HepG2 (cell line): ENCODE data around the gene TMEM186. TPM values are rescaled to one million over a fixed set of nuclear protein-coding genes. Genes with fewer than 3 reads are reported as not detected.
A peak's percentile ranks its signal among the peaks of the same experiment; 100 is the strongest.

Source experiments
- ATF1 ChIP-seq: IDR thresholded peaks from 2 replicates; pipeline ENCODE4 v1.6.1; 2016; ENCODE audit warnings: mild to moderate bottlenecking, control low read depth
- MTA3 ChIP-seq: sonication (generic); formaldehyde crosslinking; IDR thresholded peaks from 2 replicates; pipeline ENCODE4 v1.4.0; 2020; ENCODE audit warnings: missing genetic modification reagents
- NFYB ChIP-seq: sonication (generic); formaldehyde crosslinking; IDR thresholded peaks from 2 replicates; pipeline ENCODE4 v1.4.0; 2020; ENCODE audit warnings: missing genetic modification reagents
- NR2F2 ChIP-seq: IDR thresholded peaks from 2 replicates; pipeline ENCODE4 v1.6.1; 2012; ENCODE audit warnings: low read depth, inconsistent platforms, borderline replicate concordance
- TBP ChIP-seq: sonication (generic); formaldehyde crosslinking; IDR thresholded peaks from 2 replicates; pipeline ENCODE4 v1.5.0; 2020; ENCODE audit warnings: missing genetic modification reagents
- ZBTB7A ChIP-seq: sonication (generic); formaldehyde crosslinking; IDR thresholded peaks from 2 replicates; pipeline ENCODE4 v1.8.0; 2022; ENCODE audit warnings: mild to moderate bottlenecking, missing genetic modification reagents
- ZFP62 ChIP-seq: sonication (generic); formaldehyde crosslinking; IDR thresholded peaks from 2 replicates; pipeline ENCODE4 v1.4.0; 2020; ENCODE audit warnings: missing genetic modification reagents
- ZNF253 ChIP-seq: sonication (generic); formaldehyde crosslinking; IDR thresholded peaks from 2 replicates; pipeline ENCODE4 v1.8.0; 2022; ENCODE audit warnings: mild to moderate bottlenecking, missing genetic modification reagents, borderline replicate concordance
- ZNF274 ChIP-seq: sonication (generic); formaldehyde crosslinking; IDR thresholded peaks from 2 replicates; pipeline ENCODE4 v1.5.1; 2020; ENCODE audit warnings: mild to moderate bottlenecking, missing genetic modification reagents
- ZNF331 ChIP-seq: sonication (generic); formaldehyde crosslinking; IDR thresholded peaks from 2 replicates; pipeline ENCODE4 v1.4.0; 2020; ENCODE audit warnings: missing genetic modification reagents
- ZNF354B ChIP-seq: sonication (generic); formaldehyde crosslinking; IDR thresholded peaks from 2 replicates; pipeline ENCODE4 v1.8.0; 2022; ENCODE audit warnings: mild to moderate bottlenecking, missing genetic modification reagents
- ZNF615 ChIP-seq: sonication (generic); formaldehyde crosslinking; IDR thresholded peaks from 2 replicates; pipeline ENCODE4 v1.5.0; 2020; ENCODE audit warnings: mild to moderate bottlenecking, missing genetic modification reagents, borderline replicate concordance
- polyA plus RNA-seq, 8 experiments: library from polyadenylated mRNA; depleted of rRNA in 3 of 8; stranded (reverse) in 7 of 8; unstranded in 1 of 8; fragments of >200 nt; fragmentation: Illumina TruSeq in 4 of 8; extraction: Trizol in 4 of 8; gene quantifications; 2 replicates each; pipeline versions ENCODE4 v1.2.1 to v1.2.3, GENCODE V29; 2011 to 2016; ENCODE audit warnings: low read depth in 4 of 8, missing spikeins in 1 of 8, mixed read lengths in 1 of 8; ENCODE audit not compliant: insufficient read depth in 1 of 8
- total RNA-seq, 5 experiments: library from RNA; depleted of rRNA; stranded (reverse); fragments of >200 nt; fragmentation: Illumina TruSeq; extraction: Trizol; gene quantifications; 2 replicates each; pipeline ENCODE4 v1.2.3, GENCODE V29; 2016; ENCODE audit warnings: low read depth in 1 of 5
- TF ChIP-seq, protein P1 (sequence below): sonication (generic); formaldehyde crosslinking; IDR thresholded peaks from 2 replicates; pipeline ENCODE4 v1.8.1; 2023; ENCODE audit warnings: missing genetic modification reagents, inconsistent platforms, borderline replicate concordance
- TF ChIP-seq, protein P2 (sequence below): sonication (generic); formaldehyde crosslinking; IDR thresholded peaks from 2 replicates; pipeline ENCODE4 v1.8.1; 2023; ENCODE audit warnings: mild to moderate bottlenecking, moderate library complexity, missing genetic modification reagents
- TF ChIP-seq, protein P3 (sequence below): sonication (generic); formaldehyde crosslinking; IDR thresholded peaks from 2 replicates; pipeline ENCODE4 v1.4.0; 2020; ENCODE audit warnings: mild to moderate bottlenecking, missing genetic modification reagents, borderline replicate concordance
- TF ChIP-seq, protein P4 (sequence below): sonication (generic); formaldehyde crosslinking; IDR thresholded peaks from 2 replicates; pipeline ENCODE4 v1.4.0; 2020; ENCODE audit warnings: missing genetic modification reagents
- TF ChIP-seq, protein P5 (sequence below): sonication (generic); formaldehyde crosslinking; IDR thresholded peaks from 2 replicates; pipeline ENCODE4 v1.4.0; 2020; ENCODE audit warnings: missing genetic modification reagents; ENCODE audit errors: not compliant biosample characterization

TMEM186 gene
- total and polyA plus RNA-seq, 2 of the 13 experiments (the other 11 are each of a cell fraction or from before 2014, with no cell fraction given): 16.2 to 19.3 TPM

DNA sequence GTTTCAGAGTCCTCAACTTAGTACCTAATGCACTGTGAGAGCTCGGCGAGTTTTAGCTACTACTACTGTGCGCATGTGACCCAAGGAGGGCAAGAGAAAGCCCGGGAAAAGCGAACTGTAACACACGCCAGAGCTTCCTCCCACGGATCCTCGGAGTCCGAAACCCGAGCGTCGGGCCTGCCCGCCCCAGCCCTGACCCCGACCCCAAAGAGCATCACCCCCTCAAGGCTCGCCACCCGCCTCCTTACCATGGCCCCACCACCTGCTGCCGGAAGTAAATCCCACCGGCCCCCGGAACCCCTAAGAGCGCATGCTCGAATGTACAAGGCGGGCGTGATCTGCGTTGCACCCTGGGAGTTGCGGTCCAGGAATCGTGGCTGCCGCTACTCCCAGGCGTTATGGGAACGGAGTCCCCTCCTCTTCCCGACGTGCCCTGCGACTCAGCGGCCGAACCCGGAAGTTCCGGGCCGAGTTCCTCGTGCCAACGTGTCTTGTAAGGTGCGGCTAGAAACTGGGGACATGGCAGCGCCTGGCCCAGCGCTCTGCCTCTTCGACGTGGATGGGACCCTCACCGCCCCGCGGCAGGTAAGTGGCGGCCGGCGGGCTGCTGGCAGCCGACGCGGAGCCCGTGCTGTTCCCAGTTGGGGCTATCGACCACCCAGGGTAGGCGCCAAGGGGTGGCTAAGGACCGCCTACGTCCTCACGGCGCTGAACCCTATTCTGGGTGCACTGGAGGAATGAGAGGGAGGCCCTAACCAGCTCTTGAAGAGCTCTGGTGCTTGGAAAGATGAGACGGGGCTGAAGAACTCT is at the start of gene TMEM186, which contains the start of gene PMM2 (continued):
- TF ChIP-seq ZBTB7A (peak; percentile 67; the same call in 1 of the 2 replicates), MTA3 (CRISPR knock-in tag) (no peak), ZNF274 (CRISPR knock-in tag) (peak; percentile 99), ZFP62 (CRISPR knock-in tag) (0 out of 2 replicates have a peak, but pooled peaks have one; percentile 55), NR2F2 (peak; percentile 71; the same call in 1 of the 2 replicates), ZNF354B (CRISPR knock-in tag) (no peak), ATF1 (peak; percentile 80), ZNF253 (peak; percentile 78; the same call in 1 of the 2 replicates), ZNF615 (CRISPR knock-in tag) (no peak), TBP (CRISPR knock-in tag) (peak; percentile 84; the same call in 1 of the 2 replicates), ZNF331 (CRISPR knock-in tag) (peak; percentile 85), NFYB (CRISPR knock-in tag) (peak; percentile 50; the same call in 1 of the 2 replicates)
- TF ChIP-seq, protein P1, sequence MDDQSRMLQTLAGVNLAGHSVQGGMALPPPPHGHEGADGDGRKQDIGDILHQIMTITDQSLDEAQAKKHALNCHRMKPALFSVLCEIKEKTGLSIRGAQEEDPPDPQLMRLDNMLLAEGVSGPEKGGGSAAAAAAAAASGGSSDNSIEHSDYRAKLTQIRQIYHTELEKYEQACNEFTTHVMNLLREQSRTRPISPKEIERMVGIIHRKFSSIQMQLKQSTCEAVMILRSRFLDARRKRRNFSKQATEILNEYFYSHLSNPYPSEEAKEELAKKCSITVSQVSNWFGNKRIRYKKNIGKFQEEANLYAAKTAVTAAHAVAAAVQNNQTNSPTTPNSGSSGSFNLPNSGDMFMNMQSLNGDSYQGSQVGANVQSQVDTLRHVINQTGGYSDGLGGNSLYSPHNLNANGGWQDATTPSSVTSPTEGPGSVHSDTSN (CRISPR knock-in tag): peak; percentile 89; the same call in 1 of the 2 replicates
- TF ChIP-seq, protein P2, sequence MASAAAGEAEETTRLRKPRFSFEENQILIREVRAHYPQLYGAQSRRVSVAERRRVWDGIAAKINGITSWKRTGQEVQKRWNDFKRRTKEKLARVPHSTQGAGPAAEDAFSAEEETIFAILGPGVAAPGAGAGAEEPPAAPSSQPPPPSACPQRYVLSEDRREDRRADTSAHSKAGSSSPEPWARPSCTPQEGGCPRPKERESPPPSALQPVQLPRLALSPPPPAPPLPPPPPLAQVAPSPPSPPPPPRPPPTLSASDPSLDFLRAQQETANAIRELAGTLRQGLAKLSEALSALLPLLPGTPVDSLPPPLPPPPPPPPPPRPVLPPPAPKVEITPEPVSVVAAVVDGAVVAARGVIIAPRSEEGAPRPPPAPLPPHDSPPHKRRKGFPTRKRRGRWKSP (CRISPR knock-in tag): peak; percentile 97
- TF ChIP-seq, protein P3, sequence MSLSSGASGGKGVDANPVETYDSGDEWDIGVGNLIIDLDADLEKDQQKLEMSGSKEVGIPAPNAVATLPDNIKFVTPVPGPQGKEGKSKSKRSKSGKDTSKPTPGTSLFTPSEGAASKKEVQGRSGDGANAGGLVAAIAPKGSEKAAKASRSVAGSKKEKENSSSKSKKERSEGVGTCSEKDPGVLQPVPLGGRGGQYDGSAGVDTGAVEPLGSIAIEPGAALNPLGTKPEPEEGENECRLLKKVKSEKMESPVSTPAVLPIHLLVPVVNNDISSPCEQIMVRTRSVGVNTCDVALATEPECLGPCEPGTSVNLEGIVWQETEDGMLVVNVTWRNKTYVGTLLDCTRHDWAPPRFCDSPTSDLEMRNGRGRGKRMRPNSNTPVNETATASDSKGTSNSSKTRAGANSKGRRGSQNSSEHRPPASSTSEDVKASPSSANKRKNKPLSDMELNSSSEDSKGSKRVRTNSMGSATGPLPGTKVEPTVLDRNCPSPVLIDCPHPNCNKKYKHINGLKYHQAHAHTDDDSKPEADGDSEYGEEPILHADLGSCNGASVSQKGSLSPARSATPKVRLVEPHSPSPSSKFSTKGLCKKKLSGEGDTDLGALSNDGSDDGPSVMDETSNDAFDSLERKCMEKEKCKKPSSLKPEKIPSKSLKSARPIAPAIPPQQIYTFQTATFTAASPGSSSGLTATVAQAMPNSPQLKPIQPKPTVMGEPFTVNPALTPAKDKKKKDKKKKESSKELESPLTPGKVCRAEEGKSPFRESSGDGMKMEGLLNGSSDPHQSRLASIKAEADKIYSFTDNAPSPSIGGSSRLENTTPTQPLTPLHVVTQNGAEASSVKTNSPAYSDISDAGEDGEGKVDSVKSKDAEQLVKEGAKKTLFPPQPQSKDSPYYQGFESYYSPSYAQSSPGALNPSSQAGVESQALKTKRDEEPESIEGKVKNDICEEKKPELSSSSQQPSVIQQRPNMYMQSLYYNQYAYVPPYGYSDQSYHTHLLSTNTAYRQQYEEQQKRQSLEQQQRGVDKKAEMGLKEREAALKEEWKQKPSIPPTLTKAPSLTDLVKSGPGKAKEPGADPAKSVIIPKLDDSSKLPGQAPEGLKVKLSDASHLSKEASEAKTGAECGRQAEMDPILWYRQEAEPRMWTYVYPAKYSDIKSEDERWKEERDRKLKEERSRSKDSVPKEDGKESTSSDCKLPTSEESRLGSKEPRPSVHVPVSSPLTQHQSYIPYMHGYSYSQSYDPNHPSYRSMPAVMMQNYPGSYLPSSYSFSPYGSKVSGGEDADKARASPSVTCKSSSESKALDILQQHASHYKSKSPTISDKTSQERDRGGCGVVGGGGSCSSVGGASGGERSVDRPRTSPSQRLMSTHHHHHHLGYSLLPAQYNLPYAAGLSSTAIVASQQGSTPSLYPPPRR (CRISPR knock-in tag): peak; percentile 85; the same call in 1 of the 2 replicates
- TF ChIP-seq, protein P4, sequence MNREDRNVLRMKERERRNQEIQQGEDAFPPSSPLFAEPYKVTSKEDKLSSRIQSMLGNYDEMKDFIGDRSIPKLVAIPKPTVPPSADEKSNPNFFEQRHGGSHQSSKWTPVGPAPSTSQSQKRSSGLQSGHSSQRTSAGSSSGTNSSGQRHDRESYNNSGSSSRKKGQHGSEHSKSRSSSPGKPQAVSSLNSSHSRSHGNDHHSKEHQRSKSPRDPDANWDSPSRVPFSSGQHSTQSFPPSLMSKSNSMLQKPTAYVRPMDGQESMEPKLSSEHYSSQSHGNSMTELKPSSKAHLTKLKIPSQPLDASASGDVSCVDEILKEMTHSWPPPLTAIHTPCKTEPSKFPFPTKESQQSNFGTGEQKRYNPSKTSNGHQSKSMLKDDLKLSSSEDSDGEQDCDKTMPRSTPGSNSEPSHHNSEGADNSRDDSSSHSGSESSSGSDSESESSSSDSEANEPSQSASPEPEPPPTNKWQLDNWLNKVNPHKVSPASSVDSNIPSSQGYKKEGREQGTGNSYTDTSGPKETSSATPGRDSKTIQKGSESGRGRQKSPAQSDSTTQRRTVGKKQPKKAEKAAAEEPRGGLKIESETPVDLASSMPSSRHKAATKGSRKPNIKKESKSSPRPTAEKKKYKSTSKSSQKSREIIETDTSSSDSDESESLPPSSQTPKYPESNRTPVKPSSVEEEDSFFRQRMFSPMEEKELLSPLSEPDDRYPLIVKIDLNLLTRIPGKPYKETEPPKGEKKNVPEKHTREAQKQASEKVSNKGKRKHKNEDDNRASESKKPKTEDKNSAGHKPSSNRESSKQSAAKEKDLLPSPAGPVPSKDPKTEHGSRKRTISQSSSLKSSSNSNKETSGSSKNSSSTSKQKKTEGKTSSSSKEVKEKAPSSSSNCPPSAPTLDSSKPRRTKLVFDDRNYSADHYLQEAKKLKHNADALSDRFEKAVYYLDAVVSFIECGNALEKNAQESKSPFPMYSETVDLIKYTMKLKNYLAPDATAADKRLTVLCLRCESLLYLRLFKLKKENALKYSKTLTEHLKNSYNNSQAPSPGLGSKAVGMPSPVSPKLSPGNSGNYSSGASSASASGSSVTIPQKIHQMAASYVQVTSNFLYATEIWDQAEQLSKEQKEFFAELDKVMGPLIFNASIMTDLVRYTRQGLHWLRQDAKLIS (CRISPR knock-in tag): no peak
- TF ChIP-seq, protein P5, sequence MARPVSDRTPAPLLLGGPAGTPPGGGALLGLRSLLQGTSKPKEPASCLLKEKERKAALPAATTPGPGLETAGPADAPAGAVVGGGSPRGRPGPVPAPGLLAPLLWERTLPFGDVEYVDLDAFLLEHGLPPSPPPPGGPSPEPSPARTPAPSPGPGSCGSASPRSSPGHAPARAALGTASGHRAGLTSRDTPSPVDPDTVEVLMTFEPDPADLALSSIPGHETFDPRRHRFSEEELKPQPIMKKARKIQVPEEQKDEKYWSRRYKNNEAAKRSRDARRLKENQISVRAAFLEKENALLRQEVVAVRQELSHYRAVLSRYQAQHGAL (CRISPR knock-in tag): peak; percentile 67
